Measurements from ENCODE around the gene GHRL.

GHRL gene

GRCh38 chr3:10238345-10239183, 54.2 kb downstream of the GHRL start:
- DNase-seq: peak; percentile 27
